Stimulated activated CD4-positive, alpha-beta T cell treated with anti-CD3 and anti-CD28 coated beads, Interleukin-2, amount 100 ng/mL, for 24 hours (primary cell): ENCODE data around the gene NPIPA8.
"Not testable (repeated sequence)": the region's sequence is repeated elsewhere in the genome, so short reads cannot be mapped to it uniquely, and the experiment has no call there.

ENCODE experiments used
- DNase-seq, 2 donors: peaks; one replicate each; pipeline ENCODE4 v3.0.0-alpha.2; 2020

NPIPA8 gene

GRCh38 chr16:18270171-18270570 is 66.4 kb downstream of the NPIPA8 start:
- not testable (repeated sequence) for DNase-seq
